Measurements from ENCODE around the gene KCNA3.

DNA sequence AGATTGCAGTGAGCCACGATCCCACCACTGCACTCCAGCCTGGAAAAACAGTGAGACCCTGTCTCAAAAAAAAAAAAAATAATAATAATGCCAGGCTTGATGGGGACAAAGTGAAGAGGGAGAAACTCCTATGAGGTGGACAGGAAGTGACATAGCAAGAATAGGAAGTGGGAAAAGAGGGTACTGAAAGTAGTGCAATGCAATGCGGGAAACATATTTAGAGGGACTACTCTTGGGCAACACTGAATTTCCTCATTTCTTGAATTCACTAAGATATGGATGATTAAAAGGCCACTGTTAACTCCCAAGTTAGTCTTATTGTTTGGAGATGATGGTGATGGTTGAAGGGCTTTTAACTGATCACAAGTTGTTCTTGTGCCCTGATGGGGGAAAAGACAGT is 47.0 kb downstream of the KCNA3 start:
- TF ChIP-seq, protein P1, sequence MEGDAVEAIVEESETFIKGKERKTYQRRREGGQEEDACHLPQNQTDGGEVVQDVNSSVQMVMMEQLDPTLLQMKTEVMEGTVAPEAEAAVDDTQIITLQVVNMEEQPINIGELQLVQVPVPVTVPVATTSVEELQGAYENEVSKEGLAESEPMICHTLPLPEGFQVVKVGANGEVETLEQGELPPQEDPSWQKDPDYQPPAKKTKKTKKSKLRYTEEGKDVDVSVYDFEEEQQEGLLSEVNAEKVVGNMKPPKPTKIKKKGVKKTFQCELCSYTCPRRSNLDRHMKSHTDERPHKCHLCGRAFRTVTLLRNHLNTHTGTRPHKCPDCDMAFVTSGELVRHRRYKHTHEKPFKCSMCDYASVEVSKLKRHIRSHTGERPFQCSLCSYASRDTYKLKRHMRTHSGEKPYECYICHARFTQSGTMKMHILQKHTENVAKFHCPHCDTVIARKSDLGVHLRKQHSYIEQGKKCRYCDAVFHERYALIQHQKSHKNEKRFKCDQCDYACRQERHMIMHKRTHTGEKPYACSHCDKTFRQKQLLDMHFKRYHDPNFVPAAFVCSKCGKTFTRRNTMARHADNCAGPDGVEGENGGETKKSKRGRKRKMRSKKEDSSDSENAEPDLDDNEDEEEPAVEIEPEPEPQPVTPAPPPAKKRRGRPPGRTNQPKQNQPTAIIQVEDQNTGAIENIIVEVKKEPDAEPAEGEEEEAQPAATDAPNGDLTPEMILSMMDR (IDR thresholded peaks at IDR 0.05), result no peak
- no peak for TF ChIP-seq POLR2A (IDR thresholded peaks at IDR 0.05)
- no peak for TF ChIP-seq EP300 (IDR thresholded peaks at IDR 0.05)
- TF ChIP-seq POLR2AphosphoS5 (IDR thresholded peaks at IDR 0.05), result no peak

Data from stomach (tissue), 4 donors.